Fibroblast of skin of left quadriceps (primary cell): ENCODE measurements around the gene B4GALNT3.

Source experiments
- DNase-seq, 2 experiments: peaks; one replicate each; pipeline ENCODE4 v3.0.0-alpha.2; 2013; ENCODE audit warnings: low read depth in 2 of 2

Gene B4GALNT3

DNA sequence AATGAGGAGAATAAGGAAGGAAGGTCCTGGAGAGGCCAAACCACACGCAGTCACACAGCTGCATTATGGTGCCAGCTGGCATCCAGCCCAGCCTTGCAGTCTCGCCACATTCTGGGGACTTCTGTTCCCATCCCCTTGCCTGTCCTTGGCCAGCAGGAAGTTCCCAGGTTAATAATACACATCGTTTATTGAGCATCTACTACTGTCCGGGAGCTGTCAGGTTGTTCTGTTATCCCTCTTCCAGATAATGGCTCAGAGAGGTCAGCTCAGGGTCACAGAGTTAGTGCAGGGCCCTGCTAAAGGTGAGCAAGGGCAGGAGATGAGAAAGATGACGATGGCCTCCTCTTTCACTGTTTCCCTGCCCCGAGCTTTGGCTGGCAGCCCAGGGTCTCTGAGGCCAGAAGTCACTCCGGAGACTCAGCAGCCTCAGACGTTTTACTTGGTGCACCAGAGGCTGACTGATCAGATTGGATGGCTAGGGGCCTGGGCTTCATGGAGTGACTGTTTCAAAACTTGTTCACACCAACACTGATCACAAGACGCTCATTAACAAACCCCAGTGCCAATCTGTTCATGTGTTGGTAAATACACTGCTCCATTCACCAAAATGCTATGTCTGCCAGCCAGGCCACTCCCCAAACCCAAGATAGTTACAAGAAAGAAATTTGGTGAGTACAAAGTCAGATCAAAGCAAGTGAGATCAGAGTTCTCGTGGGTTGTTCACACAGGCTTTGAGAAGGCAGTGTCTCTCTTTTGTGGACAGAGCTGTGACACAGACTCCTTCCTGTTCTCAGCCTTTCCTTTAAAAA lies 79.2 kb downstream of the B4GALNT3 start:
- DNase-seq: peak; percentile 12 to 13

GRCh38 chr12:539540-540310 lies 80.0 kb downstream of the B4GALNT3 start:
- no peak for DNase-seq

DNA sequence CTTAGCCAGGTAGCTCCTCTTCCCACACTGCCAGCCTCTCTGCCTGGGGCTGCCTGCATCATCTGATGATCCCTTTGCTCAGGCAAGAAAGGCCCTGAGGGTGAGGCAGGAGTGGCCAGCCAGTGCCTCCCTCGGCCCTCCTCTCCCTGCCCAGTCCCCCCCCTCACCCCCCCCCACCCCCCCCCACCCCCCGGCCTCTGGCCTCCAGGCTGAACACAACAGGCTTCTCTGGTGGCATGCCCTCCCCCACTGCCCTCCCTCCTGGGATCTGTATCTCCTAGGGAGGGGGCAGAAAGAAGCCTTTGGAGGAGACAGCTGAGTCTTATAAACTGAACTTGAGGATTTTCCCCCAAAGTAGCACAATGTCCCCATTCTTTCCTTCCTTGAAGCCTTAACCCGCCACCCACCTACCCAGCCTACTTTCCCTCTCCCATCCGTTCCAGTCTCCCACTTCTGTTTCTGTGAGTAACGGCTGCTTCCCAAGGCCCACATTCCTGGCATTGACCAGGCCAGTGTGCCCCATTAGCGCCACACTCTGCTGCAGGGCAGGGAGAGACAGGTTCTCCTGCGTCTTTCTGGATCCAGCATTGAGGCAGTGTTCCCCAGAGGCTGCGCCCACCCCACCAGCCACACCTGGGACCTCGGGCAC lies 82.1 kb downstream of the B4GALNT3 start:
- no peak for DNase-seq

DNA sequence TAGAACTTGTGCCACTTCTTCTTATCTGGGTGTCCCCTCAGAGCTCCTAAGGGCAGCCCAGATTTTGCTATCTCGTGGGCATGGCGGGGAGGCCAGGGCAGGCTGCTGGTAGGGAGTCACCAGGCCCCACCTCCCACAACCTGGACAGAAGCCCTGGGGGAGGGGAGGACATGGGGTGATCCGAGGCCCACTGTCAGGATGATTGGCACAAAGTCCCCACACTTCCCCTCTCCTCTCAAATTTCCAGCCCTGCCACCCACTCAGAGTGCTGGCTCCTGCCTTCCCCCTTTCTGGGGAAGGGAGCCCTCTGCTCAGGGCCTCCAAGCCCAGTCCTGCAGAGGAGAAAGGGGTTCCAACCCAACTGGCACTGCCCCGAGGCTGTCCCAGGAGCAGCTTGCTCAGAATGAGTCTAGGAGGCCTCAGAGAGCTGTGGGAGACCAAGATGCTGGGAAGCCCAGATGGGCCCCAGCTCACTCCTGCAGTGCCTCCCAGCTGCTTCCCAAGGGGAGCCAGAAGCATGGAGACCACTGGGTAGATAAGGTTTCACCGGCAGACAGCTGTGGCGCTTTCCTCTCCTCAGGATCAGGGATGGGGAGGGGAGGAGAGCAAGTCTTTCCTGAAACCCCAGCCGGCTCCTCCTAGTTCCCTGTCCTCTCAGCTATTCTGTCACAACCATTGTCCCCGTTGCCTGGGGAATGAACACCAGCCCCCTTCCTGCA lies 82.8 kb downstream of the B4GALNT3 start:
- no peak for DNase-seq

GRCh38 chr12:543114-543451 lies 83.3 kb downstream of the B4GALNT3 start:
- DNase-seq: no peak

DNA sequence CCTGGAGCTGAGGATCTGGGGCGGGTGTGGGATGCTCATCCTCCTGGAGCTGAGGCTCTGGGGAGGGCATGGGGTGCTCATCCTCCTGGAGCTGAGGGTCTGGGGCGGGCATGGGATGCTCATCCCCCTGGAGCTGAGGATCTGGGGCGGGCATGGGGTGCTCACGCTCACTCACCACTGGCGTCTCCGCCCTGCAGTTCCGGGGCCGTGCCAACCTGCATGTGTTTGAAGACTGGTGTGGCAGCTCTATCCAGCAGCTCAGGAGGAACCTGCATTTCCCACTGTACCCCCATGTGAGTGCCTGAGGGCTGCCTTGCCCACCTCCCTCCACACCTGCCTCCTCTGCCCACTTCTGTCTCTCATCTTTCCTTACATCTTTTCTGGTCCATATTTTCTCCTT lies 84.4 kb downstream of the B4GALNT3 start:
- no peak for DNase-seq

GRCh38 chr12:544941-545635 lies 85.3 kb downstream of the B4GALNT3 start:
- no peak for DNase-seq

DNA sequence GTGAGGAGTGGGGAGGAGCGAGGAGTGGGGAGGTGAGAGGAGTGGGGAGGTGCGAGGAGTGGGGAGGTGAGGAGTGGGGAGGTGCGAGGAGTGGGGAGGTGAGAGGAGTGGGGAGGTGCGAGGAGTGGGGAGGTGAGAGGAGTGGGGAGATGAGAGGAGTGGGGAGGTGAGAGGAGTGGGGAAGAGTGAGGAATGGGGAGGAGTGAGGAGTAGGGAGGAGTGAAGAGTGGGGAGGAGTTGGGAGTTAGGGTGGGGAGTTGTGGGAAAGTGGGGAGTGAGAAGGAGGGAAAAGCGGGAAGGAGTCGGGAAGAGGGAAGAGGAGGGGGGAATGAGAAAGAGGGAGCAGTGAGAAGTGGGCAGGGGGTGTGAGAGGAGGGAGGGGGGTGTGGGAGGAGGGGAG lies 86.1 kb downstream of the B4GALNT3 start:
- no peak for DNase-seq

- DNase-seq: no peak
Measured at GRCh38 chr12:546265-546919, 86.7 kb downstream of the B4GALNT3 start.

- no peak for DNase-seq
Measured at GRCh38 chr12:546920-547845, 87.4 kb downstream of the B4GALNT3 start.

DNA sequence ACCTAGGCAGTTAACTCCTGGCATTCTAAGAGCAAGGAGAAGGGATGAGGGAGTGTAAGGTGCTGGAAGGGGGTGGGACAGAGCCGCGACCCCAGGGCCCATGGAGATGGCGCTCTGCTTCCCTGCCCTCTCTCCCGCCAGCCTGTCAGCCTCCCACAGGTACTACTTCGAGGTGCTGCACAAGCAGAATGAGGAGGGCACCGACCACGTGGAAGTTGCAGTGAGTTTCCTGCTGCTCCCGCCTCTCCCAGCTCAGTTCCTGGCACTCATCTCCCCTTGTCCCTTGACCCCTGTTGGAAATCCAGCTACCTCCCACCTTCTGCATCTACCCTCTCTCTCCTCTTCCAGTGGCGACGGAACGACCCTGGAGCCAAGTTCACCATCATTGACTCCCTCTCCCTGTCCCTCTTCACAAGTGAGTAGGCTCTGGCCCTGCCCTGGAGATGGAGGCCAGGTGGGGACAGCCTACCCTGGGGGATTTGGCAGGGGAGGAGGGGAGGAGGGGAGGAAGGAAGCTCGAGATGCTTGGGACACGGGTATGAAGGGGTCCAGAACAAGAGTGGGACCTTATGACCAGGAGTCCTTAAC lies 88.2 kb downstream of the B4GALNT3 start:
- DNase-seq: no peak

DNA sequence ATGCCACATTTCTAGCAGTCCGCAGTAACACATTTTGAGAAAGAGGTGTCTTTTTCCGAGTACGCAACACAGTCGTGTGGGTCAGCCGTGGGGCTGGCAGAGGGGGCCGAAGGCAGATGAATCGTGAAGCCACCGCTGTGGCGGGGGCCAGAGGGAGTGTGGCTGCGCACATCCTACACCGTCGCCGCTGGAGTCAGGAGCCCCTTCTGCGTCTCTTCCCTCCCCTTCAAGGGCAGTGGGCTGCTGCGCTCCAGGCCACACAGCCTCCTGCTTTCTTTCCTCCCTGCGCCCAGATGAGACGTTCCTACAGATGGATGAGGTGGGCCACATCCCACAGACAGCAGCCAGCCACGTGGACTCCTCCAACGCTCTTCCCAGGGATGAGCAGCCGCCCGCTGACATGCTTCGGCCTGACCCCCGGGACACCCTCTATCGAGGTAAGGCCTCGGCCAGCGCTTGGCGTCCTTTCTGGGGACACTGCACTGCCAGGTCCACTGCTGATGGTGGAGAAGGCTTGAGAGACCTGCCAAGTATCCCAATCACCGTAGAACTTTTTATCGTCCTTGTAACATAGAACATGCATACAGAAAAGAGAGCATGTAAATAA lies 89.8 kb downstream of the B4GALNT3 start:
- no peak for DNase-seq

GRCh38 chr12:550473-551260 lies 90.9 kb downstream of the B4GALNT3 start:
- DNase-seq: no peak

GRCh38 chr12:552466-552865 lies 92.7 kb downstream of the B4GALNT3 start:
- DNase-seq: no peak

DNA sequence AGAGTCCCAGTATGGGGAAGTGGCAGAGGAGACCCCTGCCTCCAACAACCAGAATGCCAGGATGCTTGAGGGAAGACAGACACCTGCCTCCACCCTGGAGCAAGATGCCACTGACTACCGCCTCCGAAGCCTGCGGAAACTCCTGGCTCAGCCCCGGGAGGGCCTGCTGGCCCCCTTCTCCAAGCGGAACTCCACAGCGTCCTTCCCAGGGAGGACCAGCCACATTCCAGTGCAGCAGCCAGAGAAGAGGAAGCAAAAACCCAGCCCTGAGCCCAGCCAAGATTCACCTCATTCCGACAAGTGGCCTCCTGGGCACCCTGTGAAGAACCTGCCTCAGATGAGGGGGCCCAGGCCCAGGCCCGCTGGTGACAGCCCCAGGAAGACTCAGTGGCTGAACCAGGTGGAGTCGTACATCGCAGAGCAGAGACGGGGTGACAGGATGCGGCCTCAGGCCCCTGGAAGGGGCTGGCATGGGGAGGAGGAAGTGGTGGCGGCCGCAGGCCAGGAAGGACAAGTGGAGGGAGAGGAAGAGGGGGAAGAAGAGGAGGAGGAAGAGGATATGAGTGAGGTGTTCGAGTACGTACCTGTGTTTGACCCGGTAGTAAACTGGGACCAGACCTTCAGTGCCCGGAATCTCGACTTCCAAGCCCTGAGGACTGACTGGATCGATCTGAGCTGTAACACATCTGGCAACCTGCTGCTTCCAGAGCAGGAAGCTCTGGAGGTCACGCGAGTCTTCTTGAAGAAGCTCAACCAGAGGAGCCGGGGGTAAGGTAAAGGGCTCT lies 93.7 kb downstream of the B4GALNT3 start:
- no peak for DNase-seq

DNA sequence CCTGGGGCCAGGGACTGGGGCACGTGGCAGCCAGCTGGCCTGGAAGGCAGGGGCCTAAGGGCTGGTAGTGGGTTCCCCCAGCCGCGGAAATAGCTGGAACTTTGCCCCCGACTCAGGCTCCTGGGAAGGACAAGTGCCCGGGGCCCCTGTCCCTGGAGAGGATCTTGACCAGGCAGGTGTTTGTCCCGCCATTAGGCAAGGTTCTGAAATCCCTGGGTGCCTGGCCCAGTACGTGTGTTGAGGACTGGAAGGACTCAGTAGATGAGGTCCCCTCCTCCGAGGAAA lies 94.2 kb downstream of the B4GALNT3 start:
- no peak for DNase-seq

- DNase-seq: no peak
Measured at GRCh38 chr12:556498-556897, 96.8 kb downstream of the B4GALNT3 start.

DNA sequence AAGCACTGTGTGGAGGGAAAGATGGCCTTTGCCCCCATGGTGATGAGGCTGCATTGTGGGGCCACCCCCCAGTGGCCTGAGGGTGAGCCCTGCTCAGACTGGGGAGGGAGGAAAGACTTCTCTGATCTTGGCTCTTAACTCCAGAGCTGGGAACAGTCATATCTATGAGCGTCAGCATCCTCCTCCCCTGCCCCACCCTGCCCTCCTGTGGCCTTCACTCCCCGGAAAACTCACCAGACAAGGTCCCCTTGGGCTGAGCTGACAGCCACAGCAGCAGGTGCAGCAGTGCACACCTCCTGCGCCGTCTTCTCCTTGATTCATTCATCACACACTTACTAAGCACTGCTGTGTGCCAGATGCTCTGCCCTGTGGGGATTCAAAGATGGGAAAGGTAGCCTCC lies 98.8 kb downstream of the B4GALNT3 start:
- no peak for DNase-seq
